Measurements from ENCODE around the gene NNMT. TPM values are rescaled to one million over a fixed set of nuclear protein-coding genes. Genes with fewer than 3 reads are reported as not detected.

The NNMT gene
- total and polyA plus RNA-seq, 8 donors: 4.8 to 139 (median 61.9) TPM

- H3K27ac ChIP-seq: no peak overlapping the region
- H3K27me3 ChIP-seq: no peaks in the 10 kb centered on the region
- no peaks in the 10 kb centered on the region for H3K9me3 ChIP-seq
- FAIRE-seq (no peak), DNase-seq (no peak), ATAC-seq (no peak)
- intact Hi-C loops (cut with DNase I): loop anchor here in 2 of 3 donors (2.0 to 10.0 kb wide), 5 partner anchors 225 to 367 kb away; partner anchors contain the start of gene HTR3B (in 1 of the 2)
- no peak overlapping the region for H3K4me3 ChIP-seq
- WGBS, 2 donors: 70 to 76% methylated on average over 7 of the region's 7 CpGs
- no peak for TF ChIP-seq CTCF (IDR thresholded peaks at IDR 0.05)
- no peaks in the 10 kb centered on the region for H3K36me3 ChIP-seq
- H3K4me1 ChIP-seq: peaks cover 0 to 9% (median 8%) of the 10 kb centered on the region in 3 donors
Observed at GRCh38 chr11:114261791-114262190, 34.4 kb upstream of the NNMT start.

GRCh38 chr11:114262681-114263512 is 33.3 kb upstream of the NNMT start:
- peaks cover 0 to 9% (median 8%) of the 10 kb centered on the region in 3 donors for H3K4me1 ChIP-seq
- peak in 3 of 4 donors; percentile 49 to 78 (median 67) for ATAC-seq
- H3K27me3 ChIP-seq: no peaks in the 10 kb centered on the region
- H3K27ac ChIP-seq: no peak overlapping the region
- DNase-seq: peak in 2 of 6 donors; percentile 24 to 38
- intact Hi-C loops (cut with DNase I): loop anchor here in 2 of 3 donors (5.0 to 10.0 kb wide), 4 partner anchors 266 to 368 kb away; partner anchors contain the start of gene HTR3B (in 1 of the 2)
- H3K4me3 ChIP-seq: no peak overlapping the region
- H3K36me3 ChIP-seq: no peaks in the 10 kb centered on the region
- H3K9me3 ChIP-seq: no peaks in the 10 kb centered on the region
- WGBS, 2 donors: 13 to 17% methylated on average over 9 of the region's 9 CpGs
- peak in 3 of 4 donors; percentile 39 to 44 (median 39) for TF ChIP-seq CTCF (IDR thresholded peaks at IDR 0.05)
- FAIRE-seq: no peak

- DNase-seq: no peak
- Histone ChIP-seq H3K27me3 (no peaks in the 10 kb centered on the region), H3K36me3 (no peaks in the 10 kb centered on the region), H3K4me3 (no peak overlapping the region), H3K9me3 (no peaks in the 10 kb centered on the region), H3K27ac (no peak overlapping the region), H3K4me1 (peaks cover 0 to 9% (median 8%) of the 10 kb centered on the region in 3 donors)
- no peak for ATAC-seq
- TF ChIP-seq CTCF (IDR thresholded peaks at IDR 0.05): no peak
- intact Hi-C loops (cut with DNase I): loop anchor here in 2 of 3 donors (5.0 to 10.0 kb wide), 4 partner anchors 266 to 369 kb away; partner anchors contain the start of gene HTR3B (in 1 of the 2)
- FAIRE-seq: no peak
- 48 to 50% methylated on average over 7 of the region's 7 CpGs for WGBS, 2 donors
Observed at GRCh38 chr11:114263513-114264170, 32.6 kb upstream of the NNMT start.

GRCh38 chr11:114264381-114264780 is 31.8 kb upstream of the NNMT start:
- DNase-seq (no peak), FAIRE-seq (no peak), ATAC-seq (no peak)
- intact Hi-C loops (cut with DNase I): loop anchor here in 2 of 3 donors (5.0 to 10.0 kb wide), 4 partner anchors 267 to 370 kb away; partner anchors contain the start of gene HTR3B (in 1 of the 2)
- H3K36me3 ChIP-seq: no peaks in the 10 kb centered on the region
- H3K4me3 ChIP-seq: no peak overlapping the region
- TF ChIP-seq CTCF (IDR thresholded peaks at IDR 0.05): no peak
- peaks cover 0 to 9% (median 8%) of the 10 kb centered on the region in 3 donors for H3K4me1 ChIP-seq
- no peaks in the 10 kb centered on the region for H3K9me3 ChIP-seq
- WGBS, 2 donors: 79 to 89% methylated on average over 2 of the region's 2 CpGs
- no peak overlapping the region for H3K27ac ChIP-seq
- H3K27me3 ChIP-seq: no peaks in the 10 kb centered on the region
